Kidney (tissue), 14 donors: ENCODE results near the gene GVQW3. TPM values are rescaled to one million over a fixed set of nuclear protein-coding genes. Genes with fewer than 3 reads are reported as not detected.
A peak's percentile ranks its signal among the peaks of the same experiment; 100 is the strongest.

Experiments
- DNase-seq, 5 donors: peaks; one replicate each; pipeline ENCODE4 v3.0.0-alpha.2; 2013 to 2020
- FAIRE-seq: peaks from 2 replicates; lab custom pipeline; 2012; peaks lifted over from hg19 to GRCh38; lab: Jason Lieb, UNC
- H3K27ac ChIP-seq, 2 donors: one replicate each; pipeline ENCODE4 v1.7.0; 2013; ENCODE audit warnings: low read depth in 2 of 2, low read length in 2 of 2, inconsistent platforms in 1 of 2
- H3K27me3 ChIP-seq: one replicate; pipeline ENCODE4 v1.7.1; 2013; ENCODE audit warnings: low read length, inconsistent platforms; ENCODE audit not compliant: control insufficient read depth, insufficient read depth
- H3K36me3 ChIP-seq, 3 donors: one replicate each; pipeline versions ENCODE4 v1.7.0 to v1.7.1; 2013; ENCODE audit warnings: low read length in 3 of 3, control low read depth in 1 of 3, inconsistent platforms in 1 of 3; ENCODE audit not compliant: insufficient read depth in 3 of 3, control insufficient read depth in 2 of 3
- H3K4me1 ChIP-seq, 3 donors: one replicate each; pipeline versions ENCODE4 v1.7.0 to v1.7.1; 2013; ENCODE audit warnings: low read length in 3 of 3, inconsistent platforms in 1 of 3, low read depth in 1 of 3; ENCODE audit not compliant: control insufficient read depth in 2 of 3, insufficient read depth in 2 of 3
- H3K4me3 ChIP-seq, 3 donors: one replicate each; pipeline versions ENCODE4 v1.7.0 to v1.8.1; 2013; ENCODE audit warnings: low read length in 3 of 3, control low read depth in 1 of 3, inconsistent platforms in 1 of 3
- H3K9ac ChIP-seq, 3 donors: one replicate each; pipeline versions ENCODE4 v1.7.0 to v1.7.1; 2013; ENCODE audit warnings: low read length in 3 of 3, control low read depth in 1 of 3, inconsistent platforms in 1 of 3
- H3K9me3 ChIP-seq, 3 donors: one replicate each; pipeline versions ENCODE4 v1.7.0 to v1.7.1; 2013; ENCODE audit warnings: low read length in 3 of 3, control low read depth in 1 of 3, inconsistent platforms in 1 of 3; ENCODE audit not compliant: control insufficient read depth in 2 of 3, insufficient read depth in 1 of 3
- CTCF ChIP-seq: IDR thresholded peaks from 3 replicates; pipeline ENCODE4 v1.5.1; 2012; ENCODE audit warnings: mild to moderate bottlenecking, moderate library complexity, borderline replicate concordance; ENCODE audit not compliant: insufficient read depth; ENCODE audit errors: extremely low read depth
- intact Hi-C: fragments of 100-400 bp; cut with DNase I; formaldehyde crosslinking; loops from one replicate; pipeline ENCODE4 v1.11.1; 2022
- polyA plus RNA-seq: library from polyadenylated mRNA; stranded (reverse); fragments of 350-450 nt; fragmentation: Illumina TruSeq; extraction: RNeasy Lipid Tissue Mini Kit (QIAGEN cat#74804); gene quantifications from one replicate; pipeline ENCODE4 v1.2.3, GENCODE V29; 2014; ENCODE audit warnings: low read depth, low replicate concordance; ENCODE audit not compliant: insufficient read depth
- total RNA-seq: library from RNA; stranded (reverse); fragmentation: NEBNext Ultra II Directional; extraction: Animal tissue kit (Norgen Biotek cat#: 25700); gene quantifications from one replicate; pipeline ENCODE4 v1.2.1, GENCODE V29; 2021
- donor health status: control.
- donor health status: control.
- donor health status: control.
- donor health status: control.
- donor health status: control.
- donor health status: DM: yes; HTN: yes; CAD: no.
- donor health status: Normal renal cell carcinoma (clear cell type).

Gene GVQW3
- total and polyA plus RNA-seq, 2 donors from 2014 or later, result 1.4 to 3.4 TPM

GRCh38 chr11:76448506-76448905 is 67.4 kb downstream of the GVQW3 start:
- FAIRE-seq, result no peak

GRCh38 chr11:76453248-76453647 is 72.1 kb downstream of the GVQW3 start:
- Histone ChIP-seq H3K36me3 (peaks cover 2 to 11% (median 5%) of the 10 kb centered on the region in 3 donors), H3K4me1 (peaks cover 0 to 14% (median 0%) of the 10 kb centered on the region in 3 donors), H3K27ac (no peak overlapping the region), H3K4me3 (no peak overlapping the region), H3K9me3 (no peaks in the 10 kb centered on the region), H3K27me3 (no peaks in the 10 kb centered on the region), H3K9ac (no peak overlapping the region)
- no peak for TF ChIP-seq CTCF
- intact Hi-C loops, result no loop called here
- FAIRE-seq (no peak), DNase-seq (no peak)

More at GRCh38 chr11:76448506-76448905, 67.4 kb downstream of the GVQW3 start:
- Histone ChIP-seq H3K27me3 (no peaks in the 10 kb centered on the region), H3K36me3 (peaks cover 2 to 7% (median 3%) of the 10 kb centered on the region in 3 donors), H3K27ac (no peak overlapping the region), H3K4me3 (no peak overlapping the region), H3K4me1 (peaks cover 0 to 2% (median 2%) of the 10 kb centered on the region in 3 donors), H3K9me3 (no peaks in the 10 kb centered on the region), H3K9ac (no peak overlapping the region)
- no peak for DNase-seq
- no peak for TF ChIP-seq CTCF
- intact Hi-C loops, result no loop called here

GRCh38 chr11:76455331-76455730 is 74.2 kb downstream of the GVQW3 start:
- intact Hi-C loops, result no loop called here
- no peak overlapping the region for H3K4me3 ChIP-seq
- no peak for FAIRE-seq
- peaks cover 0 to 14% (median 0%) of the 10 kb centered on the region in 3 donors for H3K4me1 ChIP-seq
- H3K9me3 ChIP-seq, result no peaks in the 10 kb centered on the region
- H3K27me3 ChIP-seq, result no peaks in the 10 kb centered on the region
- no peak for TF ChIP-seq CTCF
- peak in 4 of 5 donors; percentile 67 to 95 (median 80) for DNase-seq
- no peak overlapping the region for H3K9ac ChIP-seq
- peaks cover 7 to 11% (median 7%) of the 10 kb centered on the region in 3 donors for H3K36me3 ChIP-seq
- no peak overlapping the region for H3K27ac ChIP-seq

- DNase-seq, result no peak
- Histone ChIP-seq H3K9me3 (no peaks in the 10 kb centered on the region), H3K27ac (no peak overlapping the region), H3K4me1 (peaks cover 0 to 14% (median 0%) of the 10 kb centered on the region in 3 donors), H3K9ac (no peak overlapping the region), H3K27me3 (no peaks in the 10 kb centered on the region), H3K4me3 (no peak overlapping the region), H3K36me3 (peaks cover 7 to 11% (median 7%) of the 10 kb centered on the region in 3 donors)
- intact Hi-C loops, result no loop called here
- FAIRE-seq, result no peak
- no peak for TF ChIP-seq CTCF
Measured at GRCh38 chr11:76455931-76456330, 74.8 kb downstream of the GVQW3 start.
